Erythroblast (primary cell): Measurements from ENCODE around the gene RPS6KB2.

Source experiments
- GATA1 ChIP-seq: IDR thresholded peaks from 2 replicates; pipeline ENCODE4 v1.6.1; 2011; ENCODE audit warnings: low read depth, mild to moderate bottlenecking, control low read depth, low read length, moderate library complexity
- POLR2A ChIP-seq: IDR thresholded peaks from 2 replicates; pipeline ENCODE4 v1.6.1; 2011; ENCODE audit warnings: mild to moderate bottlenecking, low read length

DNA sequence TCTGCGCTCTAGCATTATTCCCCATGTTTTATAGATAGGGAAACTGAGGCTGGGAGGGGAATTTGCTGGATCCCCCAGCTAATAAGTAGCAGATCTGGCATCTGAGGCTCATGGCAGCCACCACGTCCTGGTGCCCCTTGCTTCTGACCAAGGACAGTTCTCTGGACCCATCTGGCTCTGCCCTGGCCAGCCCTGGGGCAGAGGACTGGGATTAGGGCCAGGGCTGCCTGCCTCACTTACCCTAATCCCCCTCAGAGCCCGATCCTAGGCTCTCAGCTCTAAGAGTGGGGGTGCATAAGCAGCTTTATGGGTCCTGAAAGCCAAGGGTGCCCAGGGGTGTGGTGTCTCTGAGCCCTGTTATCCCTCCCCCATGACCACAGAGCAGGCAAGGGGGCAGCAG, 26.8 kb downstream of the RPS6KB2 start, which contains the start of gene CABP4:
- TF ChIP-seq POLR2A (no peak), GATA1 (no peak)
